ENCODE results near the gene SYT15B. TPM values are rescaled to one million over a fixed set of nuclear protein-coding genes. Genes with fewer than 3 reads are reported as not detected.

Gene SYT15B
- total RNA-seq (2022; extraction: Qiagen RNA extraction): 2.5 to 3.7 TPM (median 3.3 TPM) in 5 replicates

GRCh38 chr10:47763554-47764175, at the start of gene SYT15B:
SYT15B (minus strand) TSS chr10:47763592; CDS start chr10:47762640, 952 bp downstream.

Other genes with a start within 250 kb of the SYT15B start
- 8.4 to 10.5 TPM (median 9.7 TPM) in 5 replicates for gene AGAP9, start 240.0 kb downstream of the SYT15B start, total RNA-seq (2022; extraction: Qiagen RNA extraction)
- 19.0 to 27.9 TPM (median 23.1 TPM) in 5 replicates for gene NPY4R2, start 155.1 kb upstream of the SYT15B start, total RNA-seq (2022; extraction: Qiagen RNA extraction)
- gene FAM25C, start 236.2 kb upstream of the SYT15B start, total RNA-seq (2022; extraction: Qiagen RNA extraction): 0.59 to 2.9 TPM (median 0.93 TPM) in 4 of 5 replicates, not detected in the other

Measured in A549 treated with Hydrocortisone at 1 μM for 4 hours (cell line).